AG10803 (cell line): ENCODE measurements around the gene RFX7.
"Not testable (repeated sequence)": the region's sequence is repeated elsewhere in the genome, so short reads cannot be mapped to it uniquely, and the experiment has no call there.

Experiments used
- DNase-seq: peaks from one replicate; pipeline ENCODE4 v3.0.0; 2010; ENCODE audit warnings: low read depth
- H3K4me3 ChIP-seq: 2 replicates; pipeline ENCODE4 v1.5.1; 2011; ENCODE audit warnings: mild to moderate bottlenecking, low read length, control low read depth
- CTCF ChIP-seq: conservative IDR thresholded peaks from 2 replicates; pipeline ENCODE4 v1.5.1; 2011; ENCODE audit warnings: mild to moderate bottlenecking, low read length, control low read depth, inconsistent platforms

The RFX7 gene

GRCh38 chr15:56205061-56205876 lies 38.4 kb downstream of the RFX7 start:
- no peak for TF ChIP-seq CTCF
- H3K4me3 ChIP-seq = no peak overlapping the region
- DNase-seq = peak; percentile 61

DNA sequence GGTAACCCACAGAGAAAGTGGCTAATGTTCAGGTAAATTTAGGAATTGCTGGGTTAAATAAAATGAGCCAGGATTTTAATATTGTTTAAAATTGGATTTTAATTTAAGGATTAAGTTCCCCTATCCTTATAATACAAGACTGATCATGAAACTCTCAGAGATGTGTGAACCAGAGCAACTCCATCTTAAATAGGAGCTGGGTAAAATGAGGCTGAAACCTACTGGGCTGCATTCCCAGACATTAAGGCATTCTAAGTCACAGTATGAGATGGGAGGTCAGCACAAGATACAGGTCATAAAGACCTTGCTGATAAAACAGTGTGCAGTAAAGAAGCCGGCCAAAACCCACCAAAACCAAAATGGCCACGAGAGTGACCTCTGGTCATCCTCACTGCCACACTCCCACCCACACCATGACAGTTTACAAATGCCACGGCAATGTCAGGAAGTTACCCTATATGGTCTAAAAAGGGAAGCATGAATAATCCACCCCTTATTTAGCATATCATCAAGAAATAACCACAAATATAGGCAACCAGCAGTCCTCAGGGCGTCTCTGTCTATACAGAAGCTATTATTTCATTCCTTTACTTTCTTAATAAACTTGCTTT lies 40.3 kb downstream of the RFX7 start:
- DNase-seq, H3K4me3 ChIP-seq: not testable (repeated sequence)

DNA sequence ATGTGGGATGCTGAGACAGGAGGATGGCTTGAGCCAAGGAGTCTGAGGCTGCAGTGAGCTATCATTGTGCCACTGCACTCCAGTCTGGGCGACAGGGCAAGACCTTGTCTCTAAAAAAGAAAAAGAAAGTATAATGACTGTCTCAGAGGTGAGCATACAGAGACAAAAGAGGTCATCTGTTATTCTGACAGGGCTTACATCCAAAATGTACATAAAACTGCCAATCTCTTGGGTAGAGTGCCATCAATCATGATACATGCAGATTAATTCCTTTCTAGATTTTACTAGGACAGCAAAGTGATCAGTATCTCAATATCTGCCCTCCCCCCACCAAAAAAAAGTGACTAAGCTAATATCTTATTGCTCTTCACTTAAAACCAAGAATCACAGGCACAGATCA lies 41.0 kb downstream of the RFX7 start:
- H3K4me3 ChIP-seq = no peak overlapping the region
- DNase-seq = no peak
- no peak for TF ChIP-seq CTCF

GRCh38 chr15:56199038-56199437 lies 44.6 kb downstream of the RFX7 start:
- no peak overlapping the region for H3K4me3 ChIP-seq
- no peak for TF ChIP-seq CTCF
- DNase-seq = no peak

DNA sequence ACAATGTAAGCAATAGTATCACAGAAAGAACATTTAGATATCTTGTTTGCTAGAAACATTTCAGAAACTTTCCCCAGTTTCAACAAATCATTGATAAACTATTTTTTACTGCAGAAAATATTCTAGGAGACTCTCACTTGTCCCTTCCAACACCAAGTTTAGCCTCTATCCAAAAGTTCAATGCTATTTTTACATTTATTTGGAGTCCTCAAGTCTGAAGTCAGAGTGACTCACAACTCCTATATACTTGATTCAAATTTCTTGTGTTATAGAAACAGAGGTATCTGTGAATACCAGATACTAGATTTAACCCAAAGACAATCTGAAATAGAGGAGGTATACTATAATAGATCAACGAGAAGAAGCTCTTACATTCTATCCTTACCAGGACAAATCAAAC lies 49.6 kb downstream of the RFX7 start:
- no peak for TF ChIP-seq CTCF
- H3K4me3 ChIP-seq = no peak overlapping the region
- no peak for DNase-seq

DNA sequence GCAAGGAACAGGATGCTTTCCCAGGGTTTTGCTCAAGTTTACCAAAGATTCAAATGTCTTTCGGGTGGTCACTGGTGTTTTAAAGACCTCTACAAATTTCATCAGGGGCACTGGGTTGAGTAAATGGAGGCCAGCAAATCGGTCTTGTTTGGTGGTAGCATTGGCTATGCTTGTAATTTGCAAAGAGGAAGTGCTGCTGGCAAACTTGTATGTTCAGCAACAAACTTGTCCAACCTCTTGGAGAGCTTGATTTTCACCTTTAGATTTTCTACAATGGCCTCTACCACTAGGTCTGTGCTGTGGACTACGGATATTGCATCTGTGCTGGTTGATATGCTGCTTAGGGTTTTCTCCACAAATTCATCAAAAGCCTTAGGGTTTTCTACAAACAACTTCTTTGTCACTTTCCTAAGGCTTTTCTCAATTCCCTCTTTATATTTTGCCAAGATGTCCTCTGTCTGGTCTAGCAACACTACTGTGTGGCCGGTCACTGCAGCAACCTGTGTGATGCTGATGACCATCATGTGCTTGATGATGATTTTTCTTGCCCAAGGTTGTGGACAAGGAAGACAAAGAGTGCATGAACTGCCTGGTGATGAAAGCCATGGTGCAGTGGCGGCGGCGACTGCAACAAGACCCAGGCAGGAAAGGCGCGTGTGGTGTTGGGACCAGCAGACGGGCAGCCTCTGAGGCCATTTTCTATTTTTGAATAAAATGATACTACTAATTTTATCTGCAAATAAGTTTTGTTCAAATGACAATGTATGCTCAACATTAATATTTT lies 50.8 kb downstream of the RFX7 start:
- DNase-seq = no peak
- no peak for TF ChIP-seq CTCF
- H3K4me3 ChIP-seq = no peak overlapping the region

DNA sequence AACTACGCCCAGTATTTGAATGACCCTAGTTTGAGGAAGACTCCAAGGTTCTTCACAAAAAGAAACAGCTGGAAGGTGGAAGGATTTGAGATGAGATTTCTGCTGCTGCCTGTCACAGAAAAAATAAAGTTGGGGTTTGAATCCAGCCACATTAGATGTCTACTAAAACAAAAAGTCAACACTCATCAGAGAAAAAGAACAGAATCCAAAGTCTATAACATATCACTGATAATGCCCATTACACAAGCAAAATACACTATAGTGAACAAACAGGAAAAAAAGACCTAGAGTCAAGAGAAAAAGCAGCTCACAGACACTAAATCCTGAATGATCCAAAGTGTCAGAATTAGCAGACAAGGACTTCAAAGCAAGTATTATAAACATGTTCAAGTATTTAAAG lies 56.0 kb downstream of the RFX7 start:
- DNase-seq = no peak
- no peak for TF ChIP-seq CTCF
- H3K4me3 ChIP-seq = no peak overlapping the region
